Activated T-helper 9 cell treated with anti-CD3 and anti-CD28 coated beads, Interleukin-2, amount 50 U/mL, for 16 hours (primary cell): ENCODE data around the gene PCDH1.
A peak's percentile ranks its signal among the peaks of the same experiment; 100 is the strongest.

Experiments
- DNase-seq: peaks from one replicate; pipeline ENCODE4 v3.0.0-alpha.2; 2020; ENCODE audit warnings: low read depth

The PCDH1 gene

GRCh38 chr5:141853895-141854626, 24.1 kb downstream of the PCDH1 start:
- no peak for DNase-seq

- no peak for DNase-seq
These were observed 25.8 kb downstream of the PCDH1 start for GRCh38 chr5:141852448-141852847.

GRCh38 chr5:141851195-141851874, 26.9 kb downstream of the PCDH1 start:
- DNase-seq: no peak

GRCh38 chr5:141850786-141851185, 27.4 kb downstream of the PCDH1 start:
- DNase-seq: no peak

GRCh38 chr5:141850244-141850768, 27.9 kb downstream of the PCDH1 start:
- DNase-seq: peak; percentile 12

- peak; percentile 56 for DNase-seq
These were observed 28.6 kb downstream of the PCDH1 start for GRCh38 chr5:141849415-141850243.

- no peak for DNase-seq
These were observed 29.3 kb downstream of the PCDH1 start for GRCh38 chr5:141848744-141849414.

GRCh38 chr5:141846031-141846430, 32.2 kb downstream of the PCDH1 start:
- no peak for DNase-seq

GRCh38 chr5:141845371-141845851, 32.8 kb downstream of the PCDH1 start:
- no peak for DNase-seq

- DNase-seq: no peak
These were observed 33.7 kb downstream of the PCDH1 start for GRCh38 chr5:141844414-141845097.

GRCh38 chr5:141843156-141843927, 34.9 kb downstream of the PCDH1 start:
- no peak for DNase-seq

- DNase-seq: no peak
These were observed 36.6 kb downstream of the PCDH1 start for GRCh38 chr5:141841378-141842180.

- DNase-seq: no peak
These were observed 37.3 kb downstream of the PCDH1 start for GRCh38 chr5:141840826-141841360.

GRCh38 chr5:141840280-141840812, 37.9 kb downstream of the PCDH1 start:
- no peak for DNase-seq

GRCh38 chr5:141839015-141839513, 39.1 kb downstream of the PCDH1 start:
- DNase-seq: no peak

- no peak for DNase-seq
These were observed 39.7 kb downstream of the PCDH1 start for GRCh38 chr5:141838326-141839014.

- DNase-seq: no peak
These were observed 42.1 kb downstream of the PCDH1 start for GRCh38 chr5:141835928-141836670.
